Esophagus squamous epithelium (tissue), 5 donors: Measurements from ENCODE around the gene CFAP410. TPM values are rescaled to one million over a fixed set of nuclear protein-coding genes. Genes with fewer than 3 reads are reported as not detected.

ENCODE experiments used
- DNase-seq: peaks from one replicate; lab custom pipeline; 2025; lab: John Stamatoyannopoulos, UW
- H3K27ac ChIP-seq, 4 donors: fragments of 200-600 bp; sonication (generic); one replicate each; pipeline ENCODE4 v1.5.1; 2016 to 2019; ENCODE audit warnings: mild to moderate bottlenecking in 1 of 4
- H3K27me3 ChIP-seq, 4 donors: fragments of 200-600 bp; sonication (generic); 1 replicate in 3 of 4; 2 replicates in 1 of 4; pipeline versions ENCODE4 v1.5.1 to v1.6.0; 2017 to 2021; ENCODE audit warnings: antibody characterized with exemption in 1 of 4
- H3K36me3 ChIP-seq, 3 donors: fragments of 200-600 bp; sonication (generic); one replicate each; pipeline ENCODE4 v1.5.1; 2016 to 2019
- H3K4me1 ChIP-seq, 3 donors: fragments of 200-600 bp; sonication (generic); one replicate each; pipeline ENCODE4 v1.5.1; 2017 to 2019
- H3K4me3 ChIP-seq, 4 donors: fragments of 200-600 bp; sonication (generic); 1 replicate in 3 of 4; 2 replicates in 1 of 4; pipeline ENCODE4 v1.5.1; 2016 to 2019; ENCODE audit warnings: mild to moderate bottlenecking in 2 of 4, moderate library complexity in 1 of 4
- H3K9me3 ChIP-seq, 3 donors: fragments of 200-600 bp; sonication (generic); one replicate each; pipeline ENCODE4 v1.5.1; 2016 to 2019
- CTCF ChIP-seq, 6 experiments: fragments of 450-650 bp in 4 of 6; fragments of 200-600 bp in 2 of 6; sonication (generic) in 2 of 6; IDR thresholded peaks; one replicate each; pipeline ENCODE4 v1.5.1; 2016 to 2019; ENCODE audit warnings: antibody characterized with exemption in 6 of 6, mild to moderate bottlenecking in 4 of 6, moderate library complexity in 4 of 6
- POLR2A ChIP-seq, 4 donors: fragments of 450-650 bp; IDR thresholded peaks; one replicate each; pipeline ENCODE4 v1.6.1; 2017; ENCODE audit warnings: antibody characterized with exemption in 4 of 4, mild to moderate bottlenecking in 4 of 4, moderate library complexity in 3 of 4
- WGBS, 2 donors: methylation state at CpG; one replicate each; pipeline ENCODE4 v1.1.5; 2018; 5-methylcytosine and 5-hydroxymethylcytosine counted together
- intact Hi-C: fragments of 100-400 bp; cut with DNase I; formaldehyde crosslinking; loops from one replicate; pipeline ENCODE4 v1.15.0; 2022
- total RNA-seq, 4 donors: library from RNA; depleted of rRNA; stranded (reverse); fragments of >200 nt; gene quantifications; one replicate each; pipeline ENCODE4 v1.1.0, GENCODE V29; 2016
- donor health status: DM: yes; HTN: yes; CAD: no.

Gene CFAP410
- total RNA-seq, 4 donors from 2014 or later = 7.9 to 21.8 (median 13.7) TPM

GRCh38 chr21:44370027-44370735, 31.0 kb upstream of the CFAP410 start:
- no peak for DNase-seq
- TF ChIP-seq POLR2A (IDR thresholded peaks at IDR 0.05) (no peak), CTCF (IDR thresholded peaks at IDR 0.05) (no peak)
- peaks cover 0 to 13% (median 0%) of the 10 kb centered on the region in 3 donors for H3K4me1 ChIP-seq
- WGBS, 2 donors = 40 to 49% methylated on average over 6 to 14 of the region's 29 CpGs
- no peak overlapping the region for H3K27ac ChIP-seq
- no peaks in the 10 kb centered on the region for H3K36me3 ChIP-seq
- intact Hi-C loops = no loop called here
- H3K27me3 ChIP-seq = peaks cover 0 to 62% (median 0%) of the 10 kb centered on the region in 4 donors
- peak overlapping the region in 1 of 4 donors; percentile 3 for H3K4me3 ChIP-seq
- no peaks in the 10 kb centered on the region for H3K9me3 ChIP-seq

GRCh38 chr21:44368711-44369446, 29.7 kb upstream of the CFAP410 start:
- H3K27me3 ChIP-seq = peaks cover 0 to 60% (median 0%) of the 10 kb centered on the region in 4 donors
- no peaks in the 10 kb centered on the region for H3K9me3 ChIP-seq
- no peak for TF ChIP-seq POLR2A (IDR thresholded peaks at IDR 0.05)
- TF ChIP-seq CTCF (IDR thresholded peaks at IDR 0.05) = no peak
- intact Hi-C loops = no loop called here
- WGBS, 2 donors = 35 to 61% methylated on average over 11 to 13 of the region's 35 CpGs
- H3K36me3 ChIP-seq = no peaks in the 10 kb centered on the region
- peaks cover 0 to 13% (median 0%) of the 10 kb centered on the region in 3 donors for H3K4me1 ChIP-seq
- DNase-seq = no peak
- H3K27ac ChIP-seq = no peak overlapping the region
- no peak overlapping the region for H3K4me3 ChIP-seq

GRCh38 chr21:44366586-44367211, 27.5 kb upstream of the CFAP410 start:
- TF ChIP-seq CTCF (IDR thresholded peaks at IDR 0.05) = no peak
- TF ChIP-seq POLR2A (IDR thresholded peaks at IDR 0.05) = no peak
- Histone ChIP-seq H3K9me3 (no peaks in the 10 kb centered on the region), H3K27ac (no peak overlapping the region), H3K36me3 (no peaks in the 10 kb centered on the region), H3K27me3 (peaks cover 0 to 52% (median 0%) of the 10 kb centered on the region in 4 donors), H3K4me1 (peaks cover 0 to 13% (median 0%) of the 10 kb centered on the region in 3 donors), H3K4me3 (no peak overlapping the region)
- no peak for DNase-seq
- intact Hi-C loops = no loop called here
- WGBS, 2 donors = 80 to 85% methylated on average over 1 to 13 of the region's 28 CpGs

- no peak overlapping the region for H3K4me3 ChIP-seq
- peaks cover 0 to 48% (median 0%) of the 10 kb centered on the region in 4 donors for H3K27me3 ChIP-seq
- intact Hi-C loops = no loop called here
- no peak overlapping the region for H3K27ac ChIP-seq
- DNase-seq = no peak
- no peak for TF ChIP-seq CTCF (IDR thresholded peaks at IDR 0.05)
- TF ChIP-seq POLR2A (IDR thresholded peaks at IDR 0.05) = no peak
- no peaks in the 10 kb centered on the region for H3K9me3 ChIP-seq
- no peaks in the 10 kb centered on the region for H3K36me3 ChIP-seq
- peaks cover 0 to 13% (median 0%) of the 10 kb centered on the region in 3 donors for H3K4me1 ChIP-seq
- 85 to 92% methylated on average over 17 to 19 of the region's 22 CpGs for WGBS, 2 donors
Measured at GRCh38 chr21:44365967-44366585, 26.9 kb upstream of the CFAP410 start.
